GM10847 (cell line): Measurements from ENCODE around the gene SLITRK3.

ENCODE experiments used
- POLR2A ChIP-seq: IDR thresholded peaks from 2 replicates; pipeline ENCODE4 v1.6.1; 2011; ENCODE audit not compliant: insufficient read length; ENCODE audit errors: extremely low read depth

Gene SLITRK3

GRCh38 chr3:165156757-165157420 lies 39.3 kb downstream of the SLITRK3 start:
- TF ChIP-seq POLR2A: no peak

GRCh38 chr3:165148876-165149441 lies 47.2 kb downstream of the SLITRK3 start:
- TF ChIP-seq POLR2A: no peak

- TF ChIP-seq POLR2A: no peak
Observed at GRCh38 chr3:165144271-165144670, 51.9 kb downstream of the SLITRK3 start.
